ENCODE measurements around the gene JAZF1.

Gene JAZF1

GRCh38 chr7:27960415-27960814, 220.2 kb downstream of the JAZF1 start:
- Histone ChIP-seq H3K4me3 (ENCODE audit: low read length in 2 of 2) (no peak overlapping the region), H3K79me1 (ENCODE audit: low read depth, low read length) (no peaks in the 10 kb centered on the region), H2BK120ac (ENCODE audit: low read depth, low read length) (no peak overlapping the region), H3K9ac (ENCODE audit: low read depth, low read length, poor library complexity) (no peak overlapping the region), H3K4me1 (ENCODE audit: control insufficient read depth in 2 of 2, insufficient read depth in 1 of 2, low read depth in 1 of 2, low read length in 2 of 2) (no peaks in the 10 kb centered on the region), H3K18ac (ENCODE audit: low read length) (no peak overlapping the region), H2BK12ac (ENCODE audit: low read length) (no peak overlapping the region), H2AK5ac (ENCODE audit: low read depth, low read length) (no peak overlapping the region), H3K4me2 (ENCODE audit: insufficient read depth, low read length, poor library complexity, severe bottlenecking) (no peak overlapping the region), H2BK5ac (ENCODE audit: low read length) (no peak overlapping the region), H3K23ac (ENCODE audit: low read depth, low read length, poor library complexity) (no peak overlapping the region), H2BK15ac (ENCODE audit: low read length) (no peak overlapping the region), H4K8ac (ENCODE audit: low read depth, low read length) (no peak overlapping the region), H3K9me3 (replicated peaks in 1 of 2; ENCODE audit: control insufficient read depth in 2 of 2, insufficient read depth in 1 of 2, low read depth in 1 of 2, low read length in 2 of 2) (no peaks in the 10 kb centered on the region), H2AFZ (ENCODE audit: low read length) (no peak overlapping the region), H3K14ac (ENCODE audit: low read length) (no peak overlapping the region), H4K91ac (ENCODE audit: low read depth, low read length, poor library complexity) (no peak overlapping the region), H3K27ac (replicated peaks; ENCODE audit: low read length) (no peak overlapping the region), H3K27me3 (ENCODE audit: control insufficient read depth in 3 of 3, insufficient read depth in 3 of 3, low read depth in 1 of 3, low read length in 3 of 3) (peaks cover 0 to 5% (median 0%) of the 10 kb centered on the region in 3 experiments), H3K4ac (ENCODE audit: low read length) (no peak overlapping the region), H3K36me3 (replicated peaks in 1 of 2; ENCODE audit: control insufficient read depth in 2 of 2, insufficient read depth in 2 of 2, low read length in 2 of 2) (no peaks in the 10 kb centered on the region)
- WGBS, 2 donors (ENCODE audit: extremely low coverage in 2 of 2, insufficient read length in 2 of 2, insufficient replicate concordance in 1 of 2) = no CpG with 5 or more reads among the region's 1 CpG
- no peak for DNase-seq (ENCODE audit: low spot score)

GRCh38 chr7:27958933-27959548, 221.6 kb downstream of the JAZF1 start:
- no peak for DNase-seq (ENCODE audit: low spot score)
- no peak overlapping the region for H2AK5ac ChIP-seq (ENCODE audit: low read depth, low read length)
- peaks cover 0 to 5% (median 0%) of the 10 kb centered on the region in 3 experiments for H3K27me3 ChIP-seq (ENCODE audit: control insufficient read depth in 3 of 3, insufficient read depth in 3 of 3, low read depth in 1 of 3, low read length in 3 of 3)
- H2BK120ac ChIP-seq (ENCODE audit: low read depth, low read length) = no peak overlapping the region
- H3K23ac ChIP-seq (ENCODE audit: low read depth, low read length, poor library complexity) = no peak overlapping the region
- no peak overlapping the region for H3K14ac ChIP-seq (ENCODE audit: low read length)
- H3K9ac ChIP-seq (ENCODE audit: low read depth, low read length, poor library complexity) = no peak overlapping the region
- H3K9me3 ChIP-seq (replicated peaks in 1 of 2; ENCODE audit: control insufficient read depth in 2 of 2, insufficient read depth in 1 of 2, low read depth in 1 of 2, low read length in 2 of 2) = no peaks in the 10 kb centered on the region
- H3K4me2 ChIP-seq (ENCODE audit: insufficient read depth, low read length, poor library complexity, severe bottlenecking) = no peak overlapping the region
- no peaks in the 10 kb centered on the region for H3K79me1 ChIP-seq (ENCODE audit: low read depth, low read length)
- no peak overlapping the region for H2AFZ ChIP-seq (ENCODE audit: low read length)
- no peak overlapping the region for H4K8ac ChIP-seq (ENCODE audit: low read depth, low read length)
- no peaks in the 10 kb centered on the region for H3K4me1 ChIP-seq (ENCODE audit: control insufficient read depth in 2 of 2, insufficient read depth in 1 of 2, low read depth in 1 of 2, low read length in 2 of 2)
- H3K4me3 ChIP-seq (ENCODE audit: low read length in 2 of 2) = no peak overlapping the region
- no peak overlapping the region for H3K4ac ChIP-seq (ENCODE audit: low read length)
- no peak overlapping the region for H4K91ac ChIP-seq (ENCODE audit: low read depth, low read length, poor library complexity)
- no peak overlapping the region for H3K27ac ChIP-seq (replicated peaks; ENCODE audit: low read length)
- H2BK15ac ChIP-seq (ENCODE audit: low read length) = no peak overlapping the region
- no peak overlapping the region for H2BK5ac ChIP-seq (ENCODE audit: low read length)
- H2BK12ac ChIP-seq (ENCODE audit: low read length) = no peak overlapping the region
- no peak overlapping the region for H3K18ac ChIP-seq (ENCODE audit: low read length)
- no peaks in the 10 kb centered on the region for H3K36me3 ChIP-seq (replicated peaks in 1 of 2; ENCODE audit: control insufficient read depth in 2 of 2, insufficient read depth in 2 of 2, low read length in 2 of 2)

GRCh38 chr7:27955596-27955995, 225.0 kb downstream of the JAZF1 start:
- Histone ChIP-seq H3K36me3 (replicated peaks in 1 of 2; ENCODE audit: control insufficient read depth in 2 of 2, insufficient read depth in 2 of 2, low read length in 2 of 2) (no peaks in the 10 kb centered on the region), H3K4ac (ENCODE audit: low read length) (no peak overlapping the region), H4K91ac (ENCODE audit: low read depth, low read length, poor library complexity) (no peak overlapping the region), H3K4me1 (ENCODE audit: control insufficient read depth in 2 of 2, insufficient read depth in 1 of 2, low read depth in 1 of 2, low read length in 2 of 2) (no peaks in the 10 kb centered on the region), H2BK15ac (ENCODE audit: low read length) (no peak overlapping the region), H3K9ac (ENCODE audit: low read depth, low read length, poor library complexity) (no peak overlapping the region), H3K9me3 (replicated peaks in 1 of 2; ENCODE audit: control insufficient read depth in 2 of 2, insufficient read depth in 1 of 2, low read depth in 1 of 2, low read length in 2 of 2) (no peaks in the 10 kb centered on the region), H2BK120ac (ENCODE audit: low read depth, low read length) (no peak overlapping the region), H3K14ac (ENCODE audit: low read length) (no peak overlapping the region), H3K27ac (replicated peaks; ENCODE audit: low read length) (no peak overlapping the region), H2AFZ (ENCODE audit: low read length) (no peak overlapping the region), H2BK5ac (ENCODE audit: low read length) (no peak overlapping the region), H2AK5ac (ENCODE audit: low read depth, low read length) (no peak overlapping the region), H3K4me2 (ENCODE audit: insufficient read depth, low read length, poor library complexity, severe bottlenecking) (no peak overlapping the region), H3K23ac (ENCODE audit: low read depth, low read length, poor library complexity) (no peak overlapping the region), H4K8ac (ENCODE audit: low read depth, low read length) (no peak overlapping the region), H3K79me1 (ENCODE audit: low read depth, low read length) (no peaks in the 10 kb centered on the region), H3K27me3 (ENCODE audit: control insufficient read depth in 3 of 3, insufficient read depth in 3 of 3, low read depth in 1 of 3, low read length in 3 of 3) (peaks cover 0 to 12% (median 0%) of the 10 kb centered on the region in 3 experiments), H3K18ac (ENCODE audit: low read length) (no peak overlapping the region), H2BK12ac (ENCODE audit: low read length) (no peak overlapping the region), H3K4me3 (ENCODE audit: low read length in 2 of 2) (no peak overlapping the region)
- no CpG with 5 or more reads among the region's 2 CpGs for WGBS, 2 donors (ENCODE audit: extremely low coverage in 2 of 2, insufficient read length in 2 of 2, insufficient replicate concordance in 1 of 2)
- no peak for DNase-seq (ENCODE audit: low spot score)

- H3K23ac ChIP-seq (ENCODE audit: low read depth, low read length, poor library complexity) = no peak overlapping the region
- no peak overlapping the region for H4K8ac ChIP-seq (ENCODE audit: low read depth, low read length)
- no peak overlapping the region for H3K4me3 ChIP-seq (ENCODE audit: low read length in 2 of 2)
- H2BK120ac ChIP-seq (ENCODE audit: low read depth, low read length) = no peak overlapping the region
- H2AFZ ChIP-seq (ENCODE audit: low read length) = no peak overlapping the region
- H3K79me1 ChIP-seq (ENCODE audit: low read depth, low read length) = no peaks in the 10 kb centered on the region
- H3K36me3 ChIP-seq (replicated peaks in 1 of 2; ENCODE audit: control insufficient read depth in 2 of 2, insufficient read depth in 2 of 2, low read length in 2 of 2) = no peaks in the 10 kb centered on the region
- no peaks in the 10 kb centered on the region for H3K9me3 ChIP-seq (replicated peaks in 1 of 2; ENCODE audit: control insufficient read depth in 2 of 2, insufficient read depth in 1 of 2, low read depth in 1 of 2, low read length in 2 of 2)
- no peak overlapping the region for H2BK5ac ChIP-seq (ENCODE audit: low read length)
- no CpG with 5 or more reads among the region's 3 CpGs for WGBS, 2 donors (ENCODE audit: extremely low coverage in 2 of 2, insufficient read length in 2 of 2, insufficient replicate concordance in 1 of 2)
- no peak overlapping the region for H3K14ac ChIP-seq (ENCODE audit: low read length)
- H2AK5ac ChIP-seq (ENCODE audit: low read depth, low read length) = no peak overlapping the region
- H3K27ac ChIP-seq (replicated peaks; ENCODE audit: low read length) = no peak overlapping the region
- H3K9ac ChIP-seq (ENCODE audit: low read depth, low read length, poor library complexity) = no peak overlapping the region
- H2BK12ac ChIP-seq (ENCODE audit: low read length) = no peak overlapping the region
- H2BK15ac ChIP-seq (ENCODE audit: low read length) = no peak overlapping the region
- no peak overlapping the region for H3K4me2 ChIP-seq (ENCODE audit: insufficient read depth, low read length, poor library complexity, severe bottlenecking)
- no peak overlapping the region for H3K4ac ChIP-seq (ENCODE audit: low read length)
- H3K4me1 ChIP-seq (ENCODE audit: control insufficient read depth in 2 of 2, insufficient read depth in 1 of 2, low read depth in 1 of 2, low read length in 2 of 2) = no peaks in the 10 kb centered on the region
- no peak overlapping the region for H3K18ac ChIP-seq (ENCODE audit: low read length)
- H4K91ac ChIP-seq (ENCODE audit: low read depth, low read length, poor library complexity) = no peak overlapping the region
- H3K27me3 ChIP-seq (ENCODE audit: control insufficient read depth in 3 of 3, insufficient read depth in 3 of 3, low read depth in 1 of 3, low read length in 3 of 3) = peaks cover 0 to 12% (median 0%) of the 10 kb centered on the region in 3 experiments
- no peak for DNase-seq (ENCODE audit: low spot score)
Measured at GRCh38 chr7:27955011-27955410, 225.6 kb downstream of the JAZF1 start.
